ENCODE results near the gene TBC1D24.

DNA sequence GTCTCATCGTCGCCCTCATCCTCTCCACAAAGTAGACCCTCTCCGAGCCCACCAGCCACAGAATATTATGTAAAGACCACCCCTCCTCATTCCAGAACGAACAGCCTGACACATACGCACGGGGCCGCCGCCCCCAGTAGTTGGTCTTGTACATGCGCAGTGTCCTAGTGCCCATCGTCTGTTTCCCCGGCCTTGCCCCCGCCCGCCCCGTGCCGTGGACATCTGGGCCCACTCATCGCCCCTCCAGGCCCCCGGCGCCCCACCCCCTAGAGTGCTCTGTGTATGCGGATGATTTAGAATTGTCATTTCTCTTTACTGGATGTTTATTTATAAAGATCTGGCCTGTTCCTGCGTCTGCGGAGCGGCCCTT is 44.8 kb downstream of the TBC1D24 start:
- TF ChIP-seq EP300 (IDR thresholded peaks at IDR 0.05; ENCODE audit: borderline replicate concordance in 1 of 2, low read depth in 1 of 2, low read length in 1 of 2): no peak
- TF ChIP-seq ZBTB33 (IDR thresholded peaks at IDR 0.05; ENCODE audit: borderline replicate concordance, low read depth): no peak
- TF ChIP-seq, protein P1, sequence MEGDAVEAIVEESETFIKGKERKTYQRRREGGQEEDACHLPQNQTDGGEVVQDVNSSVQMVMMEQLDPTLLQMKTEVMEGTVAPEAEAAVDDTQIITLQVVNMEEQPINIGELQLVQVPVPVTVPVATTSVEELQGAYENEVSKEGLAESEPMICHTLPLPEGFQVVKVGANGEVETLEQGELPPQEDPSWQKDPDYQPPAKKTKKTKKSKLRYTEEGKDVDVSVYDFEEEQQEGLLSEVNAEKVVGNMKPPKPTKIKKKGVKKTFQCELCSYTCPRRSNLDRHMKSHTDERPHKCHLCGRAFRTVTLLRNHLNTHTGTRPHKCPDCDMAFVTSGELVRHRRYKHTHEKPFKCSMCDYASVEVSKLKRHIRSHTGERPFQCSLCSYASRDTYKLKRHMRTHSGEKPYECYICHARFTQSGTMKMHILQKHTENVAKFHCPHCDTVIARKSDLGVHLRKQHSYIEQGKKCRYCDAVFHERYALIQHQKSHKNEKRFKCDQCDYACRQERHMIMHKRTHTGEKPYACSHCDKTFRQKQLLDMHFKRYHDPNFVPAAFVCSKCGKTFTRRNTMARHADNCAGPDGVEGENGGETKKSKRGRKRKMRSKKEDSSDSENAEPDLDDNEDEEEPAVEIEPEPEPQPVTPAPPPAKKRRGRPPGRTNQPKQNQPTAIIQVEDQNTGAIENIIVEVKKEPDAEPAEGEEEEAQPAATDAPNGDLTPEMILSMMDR (IDR thresholded peaks at IDR 0.05): no peak
- TF ChIP-seq RXRA (IDR thresholded peaks at IDR 0.05; ENCODE audit: borderline replicate concordance, low read depth): no peak
- no peak for TF ChIP-seq GATA2 (CRISPR knock-in tag; IDR thresholded peaks at IDR 0.05)
- TF ChIP-seq EZH2phosphoT487 (IDR thresholded peaks at IDR 0.05; ENCODE audit: borderline replicate concordance, low read depth): no peak
